Activated effector memory CD4-positive, alpha-beta T cell treated with anti-CD3 and anti-CD28 coated beads, Interleukin-2, amount 50 U/mL, for 16 hours (primary cell): Measurements from ENCODE around the gene RETSAT.

Source experiments
- DNase-seq: peaks from one replicate; pipeline ENCODE4 v3.0.0-alpha.2; 2020

RETSAT gene

GRCh38 chr2:85303780-85304531 is 50.4 kb downstream of the RETSAT start:
- DNase-seq: no peak

- no peak for DNase-seq
Measured at GRCh38 chr2:85302121-85302520, 52.2 kb downstream of the RETSAT start.
